Coronary artery (tissue), 2 donors: Measurements from ENCODE around the gene MED6.

Source experiments
- DNase-seq: peaks from one replicate; pipeline ENCODE4 v3.0.0-alpha.2; 2017; ENCODE audit warnings: low spot score
- H3K27ac ChIP-seq, 2 donors: fragments of 200-600 bp; sonication (generic); one replicate each; pipeline ENCODE4 v1.5.1; 2016 to 2019
- H3K4me3 ChIP-seq: fragments of 200-600 bp; sonication (generic); 2 replicates; pipeline ENCODE4 v1.5.1; 2016; ENCODE audit warnings: mild to moderate bottlenecking, moderate library complexity
- TF ChIP-seq, protein P1 (sequence below): fragments of 200-600 bp; sonication (generic); IDR thresholded peaks from one replicate; pipeline ENCODE4 v1.5.1; 2019; ENCODE audit warnings: antibody characterized with exemption

The MED6 gene

DNA sequence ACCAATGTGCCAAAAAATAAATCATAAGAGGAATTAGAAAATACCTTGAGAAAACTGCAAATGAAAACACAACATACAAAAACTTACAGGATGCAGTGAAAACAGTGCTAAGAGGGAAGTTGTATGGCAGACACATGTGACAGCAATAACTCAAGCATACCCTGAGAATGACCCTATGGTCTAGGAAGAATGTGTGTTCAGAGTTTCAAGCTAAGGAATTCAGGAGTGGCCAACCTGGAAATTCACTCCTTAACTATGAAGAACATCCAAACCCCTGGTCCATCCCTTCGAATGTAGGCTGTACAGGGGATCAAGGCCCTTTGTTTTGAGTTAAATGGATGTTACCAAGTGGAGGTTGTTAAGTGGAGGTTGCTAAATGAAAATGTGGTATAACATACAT is 24.5 kb upstream of the MED6 start:
- no peak for DNase-seq
- no peak overlapping the region for H3K4me3 ChIP-seq

DNA sequence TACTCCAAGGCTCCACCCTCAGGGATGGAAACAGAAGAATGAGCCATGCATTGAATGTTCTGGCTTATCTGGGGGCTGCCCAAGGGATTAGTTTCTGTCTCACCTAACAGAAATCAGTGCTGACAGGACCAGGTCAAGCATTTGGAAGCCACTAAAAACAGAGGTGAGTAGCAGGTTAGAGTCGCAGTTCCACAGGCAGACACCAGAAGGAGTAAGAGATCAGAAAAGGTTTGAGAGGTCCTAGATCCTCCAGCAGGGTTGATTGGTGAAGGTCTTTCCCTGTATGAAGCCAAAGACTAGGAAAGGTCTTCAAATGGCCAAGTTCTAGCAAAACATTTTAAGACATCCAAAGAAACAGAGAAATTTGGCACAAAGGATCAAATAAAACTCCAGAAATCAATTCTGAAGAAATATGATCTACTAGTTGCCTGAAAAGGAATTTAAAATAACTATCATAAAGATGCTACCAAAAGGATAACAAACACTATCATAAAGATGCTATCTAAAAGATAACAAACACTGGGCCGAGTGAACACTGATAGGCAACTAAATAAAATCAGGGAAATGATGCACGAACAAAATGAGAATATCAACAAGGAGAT is 21.8 kb upstream of the MED6 start:
- no peak overlapping the region for H3K4me3 ChIP-seq
- TF ChIP-seq, protein P1, sequence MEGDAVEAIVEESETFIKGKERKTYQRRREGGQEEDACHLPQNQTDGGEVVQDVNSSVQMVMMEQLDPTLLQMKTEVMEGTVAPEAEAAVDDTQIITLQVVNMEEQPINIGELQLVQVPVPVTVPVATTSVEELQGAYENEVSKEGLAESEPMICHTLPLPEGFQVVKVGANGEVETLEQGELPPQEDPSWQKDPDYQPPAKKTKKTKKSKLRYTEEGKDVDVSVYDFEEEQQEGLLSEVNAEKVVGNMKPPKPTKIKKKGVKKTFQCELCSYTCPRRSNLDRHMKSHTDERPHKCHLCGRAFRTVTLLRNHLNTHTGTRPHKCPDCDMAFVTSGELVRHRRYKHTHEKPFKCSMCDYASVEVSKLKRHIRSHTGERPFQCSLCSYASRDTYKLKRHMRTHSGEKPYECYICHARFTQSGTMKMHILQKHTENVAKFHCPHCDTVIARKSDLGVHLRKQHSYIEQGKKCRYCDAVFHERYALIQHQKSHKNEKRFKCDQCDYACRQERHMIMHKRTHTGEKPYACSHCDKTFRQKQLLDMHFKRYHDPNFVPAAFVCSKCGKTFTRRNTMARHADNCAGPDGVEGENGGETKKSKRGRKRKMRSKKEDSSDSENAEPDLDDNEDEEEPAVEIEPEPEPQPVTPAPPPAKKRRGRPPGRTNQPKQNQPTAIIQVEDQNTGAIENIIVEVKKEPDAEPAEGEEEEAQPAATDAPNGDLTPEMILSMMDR = no peak
- DNase-seq = no peak
- H3K27ac ChIP-seq = no peak overlapping the region

More for the DNA sequence above, 24.5 kb upstream of the MED6 start:
- no peak overlapping the region for H3K27ac ChIP-seq
- TF ChIP-seq, protein P1 = no peak

DNA sequence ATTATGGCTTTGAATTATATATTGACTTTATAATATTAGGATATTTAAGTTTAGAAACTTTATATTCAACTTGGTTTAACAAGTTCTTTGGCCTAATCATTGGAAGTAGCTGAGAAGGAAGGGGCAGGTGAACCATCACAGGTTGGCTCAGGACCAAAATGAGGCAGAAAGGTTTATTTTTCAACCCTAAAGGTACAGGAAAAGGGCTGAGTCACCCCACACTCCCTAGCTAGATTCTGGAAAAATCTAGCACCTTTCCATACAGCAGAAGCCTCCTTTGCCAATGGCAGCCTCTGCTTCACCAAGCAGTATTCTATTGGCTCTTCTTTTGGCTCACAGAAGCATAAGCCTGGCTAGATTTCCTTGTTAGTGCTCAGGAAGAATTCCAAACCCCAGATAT is 19.3 kb upstream of the MED6 start:
- TF ChIP-seq, protein P1 = no peak
- no peak overlapping the region for H3K4me3 ChIP-seq
- DNase-seq = no peak
- H3K27ac ChIP-seq = no peak overlapping the region

DNA sequence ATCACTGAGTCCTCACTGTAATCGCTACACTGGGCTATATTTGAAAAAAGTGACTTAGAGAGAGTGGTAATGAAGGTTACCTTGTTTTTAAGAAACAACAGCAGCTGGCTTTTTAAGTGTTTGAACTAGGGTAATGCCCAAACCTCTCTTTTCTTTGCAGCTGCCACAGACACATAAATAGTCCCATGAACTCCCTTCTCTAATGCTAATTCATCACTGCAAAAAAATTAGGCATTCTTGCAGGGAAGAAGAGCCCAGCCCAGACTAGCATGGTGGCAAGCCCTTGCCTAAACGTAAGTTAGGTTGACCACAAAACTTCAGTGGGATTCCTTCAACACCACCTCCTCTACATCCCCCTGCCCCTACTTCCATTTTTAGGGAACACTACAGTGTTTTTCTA is 17.9 kb upstream of the MED6 start:
- DNase-seq = no peak
- Histone ChIP-seq H3K27ac (no peak overlapping the region), H3K4me3 (no peak overlapping the region)
- TF ChIP-seq, protein P1 = no peak

DNA sequence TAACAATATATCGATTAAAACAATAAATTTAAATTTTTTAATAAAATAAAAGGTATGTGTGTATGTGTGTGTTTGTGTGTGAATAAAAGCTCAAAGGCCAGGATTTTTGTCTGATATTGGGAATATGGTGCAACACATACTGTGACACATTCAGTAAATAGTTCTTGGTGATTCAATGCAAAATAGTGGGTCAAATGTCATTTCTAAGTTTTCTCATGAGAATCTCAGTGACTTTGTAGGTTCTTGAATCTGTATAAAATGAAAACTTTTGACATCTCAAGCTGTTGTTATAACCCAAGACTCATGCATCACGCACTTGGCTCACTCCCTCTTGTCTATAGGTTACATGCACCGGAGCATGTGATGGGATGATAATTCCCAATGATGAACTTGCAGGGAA is 16.2 kb upstream of the MED6 start:
- DNase-seq = no peak
- Histone ChIP-seq H3K27ac (no peak overlapping the region), H3K4me3 (no peak overlapping the region)
- TF ChIP-seq, protein P1 = no peak

DNA sequence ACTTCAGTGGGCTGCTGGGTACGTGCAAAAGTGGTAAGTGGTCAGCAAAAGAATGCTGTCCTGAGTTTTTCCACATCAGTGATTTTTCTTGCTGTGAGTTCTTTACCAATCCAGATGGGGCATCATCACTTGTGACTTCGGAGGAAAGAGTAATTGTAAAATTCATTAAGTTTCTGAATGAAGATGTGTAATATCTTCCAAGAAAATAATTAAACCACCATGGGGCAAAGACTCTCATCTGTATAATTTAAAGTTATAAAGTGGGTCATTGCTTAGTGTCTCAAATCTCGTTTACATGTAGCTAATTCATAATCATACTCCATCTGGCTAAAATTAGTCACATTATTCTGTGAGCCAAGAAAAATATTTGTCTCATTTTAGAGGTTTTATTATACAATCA is 10.8 kb upstream of the MED6 start:
- TF ChIP-seq, protein P1 = no peak
- Histone ChIP-seq H3K27ac (no peak overlapping the region), H3K4me3 (no peak overlapping the region)
- no peak for DNase-seq

DNA sequence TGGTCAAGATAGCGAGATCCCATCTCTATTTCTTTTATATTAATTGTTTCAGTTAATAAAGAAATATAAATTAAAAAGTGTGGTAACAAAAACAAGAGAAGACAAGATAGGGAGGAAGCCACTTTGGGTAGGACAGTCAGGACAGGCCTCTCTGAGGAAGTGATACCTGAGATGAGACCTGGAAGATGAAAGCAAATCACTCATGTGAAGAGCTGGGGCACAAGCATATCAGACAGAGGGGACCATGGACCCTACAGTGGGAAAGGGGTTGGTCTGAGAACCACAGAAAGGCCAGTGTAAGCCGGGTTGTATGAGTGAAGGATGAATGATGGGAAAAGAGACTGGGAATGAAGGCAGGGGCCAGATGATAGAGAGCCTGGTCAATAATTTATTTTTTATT is 1.8 kb upstream of the MED6 start:
- TF ChIP-seq, protein P1 = no peak
- Histone ChIP-seq H3K4me3 (no peak overlapping the region), H3K27ac (no peak overlapping the region)
- DNase-seq = no peak
